ENCODE data around the gene DAAM1. TPM values are rescaled to one million over a fixed set of nuclear protein-coding genes. Genes with fewer than 3 reads are reported as not detected.

The DAAM1 gene
- total and polyA plus RNA-seq, 5 experiments from 2014 or later = 4.6 to 18.1 (median 8.1) TPM

GRCh38 chr14:59253527-59253926 lies 65.1 kb downstream of the DAAM1 start:
- no peak overlapping the region for H3K4me3 Mint-ChIP-seq
- DNase-seq (no peak), ATAC-seq (no peak)
- no peaks in the 10 kb centered on the region for H3K27me3 Mint-ChIP-seq
- H3K27ac Mint-ChIP-seq = no peak overlapping the region
- H3K9me3 Mint-ChIP-seq = no peaks in the 10 kb centered on the region
- H3K4me1 Mint-ChIP-seq = peaks cover 0 to 18% (median 11%) of the 10 kb centered on the region in 4 donors
- H3K36me3 Mint-ChIP-seq = peaks cover 0 to 7% (median 4%) of the 10 kb centered on the region in 3 donors
- POLR2A ChIA-PET = no interaction called here

GRCh38 chr14:59254146-59254910 lies 65.9 kb downstream of the DAAM1 start:
- POLR2A ChIA-PET = no interaction called here
- peaks cover 0 to 18% (median 10%) of the 10 kb centered on the region in 4 donors for H3K4me1 Mint-ChIP-seq
- no peak for DNase-seq
- H3K9me3 Mint-ChIP-seq = no peaks in the 10 kb centered on the region
- no peaks in the 10 kb centered on the region for H3K27me3 Mint-ChIP-seq
- H3K36me3 Mint-ChIP-seq = peaks cover 0 to 7% (median 2%) of the 10 kb centered on the region in 3 donors
- no peak overlapping the region for H3K27ac Mint-ChIP-seq
- ATAC-seq = no peak
- H3K4me3 Mint-ChIP-seq = no peak overlapping the region

DNA sequence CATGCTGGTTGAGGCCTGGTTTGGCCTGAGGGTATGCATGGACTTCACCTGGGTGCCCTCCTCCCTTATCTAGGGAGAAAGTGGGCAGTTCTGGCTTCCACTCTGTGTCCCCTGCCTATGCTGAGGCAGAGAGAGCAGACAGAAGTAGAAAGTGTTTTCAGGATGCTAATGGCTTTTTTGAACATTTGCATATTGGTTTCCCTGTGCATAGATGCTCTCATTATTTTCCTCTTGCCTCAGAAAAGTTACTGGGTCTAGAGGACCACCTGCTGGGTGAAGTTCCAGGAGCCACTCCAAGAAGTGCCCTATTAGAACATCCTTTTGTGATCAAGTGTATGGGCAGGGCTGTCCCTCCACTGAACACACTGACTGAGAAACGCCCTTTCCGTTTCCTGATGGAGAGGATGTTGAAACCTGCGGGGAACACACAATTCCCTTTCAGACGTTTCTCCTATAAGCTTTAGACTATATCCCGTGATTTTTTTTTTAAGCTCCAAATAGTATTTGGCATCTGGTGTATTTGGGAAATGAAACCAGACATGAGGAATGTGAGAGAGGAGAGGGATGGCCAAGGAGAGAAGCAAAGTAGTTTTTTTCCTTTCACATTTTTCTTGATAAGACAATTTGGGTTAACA lies 66.6 kb downstream of the DAAM1 start:
- H3K36me3 Mint-ChIP-seq = peaks cover 0 to 7% (median 2%) of the 10 kb centered on the region in 3 donors
- POLR2A ChIA-PET = no interaction called here
- no peak overlapping the region for H3K4me3 Mint-ChIP-seq
- no peak for DNase-seq
- H3K9me3 Mint-ChIP-seq = no peaks in the 10 kb centered on the region
- H3K27me3 Mint-ChIP-seq = no peaks in the 10 kb centered on the region
- no peak overlapping the region for H3K27ac Mint-ChIP-seq
- no peak for ATAC-seq
- H3K4me1 Mint-ChIP-seq = peaks cover 0 to 18% (median 10%) of the 10 kb centered on the region in 4 donors

GRCh38 chr14:59256331-59256730 lies 67.9 kb downstream of the DAAM1 start:
- no peak for ATAC-seq
- POLR2A ChIA-PET = no interaction called here
- Mint-ChIP-seq H3K27ac (no peak overlapping the region), H3K36me3 (peaks cover 0 to 7% (median 2%) of the 10 kb centered on the region in 3 donors), H3K4me3 (no peak overlapping the region), H3K4me1 (peaks cover 0 to 18% (median 10%) of the 10 kb centered on the region in 4 donors), H3K27me3 (no peaks in the 10 kb centered on the region), H3K9me3 (no peaks in the 10 kb centered on the region)
- no peak for DNase-seq

GRCh38 chr14:59261334-59261733 lies 72.9 kb downstream of the DAAM1 start:
- H3K27me3 Mint-ChIP-seq = no peaks in the 10 kb centered on the region
- POLR2A ChIA-PET = no interaction called here
- no peak overlapping the region for H3K27ac Mint-ChIP-seq
- ATAC-seq (no peak), DNase-seq (no peak)
- H3K9me3 Mint-ChIP-seq = peaks cover 0 to 4% (median 0%) of the 10 kb centered on the region in 9 donors
- no peak overlapping the region for H3K4me3 Mint-ChIP-seq
- peaks cover 0 to 11% (median 6%) of the 10 kb centered on the region in 4 donors for H3K4me1 Mint-ChIP-seq
- H3K36me3 Mint-ChIP-seq = peaks cover 17 to 32% (median 30%) of the 10 kb centered on the region in 3 donors

DNA sequence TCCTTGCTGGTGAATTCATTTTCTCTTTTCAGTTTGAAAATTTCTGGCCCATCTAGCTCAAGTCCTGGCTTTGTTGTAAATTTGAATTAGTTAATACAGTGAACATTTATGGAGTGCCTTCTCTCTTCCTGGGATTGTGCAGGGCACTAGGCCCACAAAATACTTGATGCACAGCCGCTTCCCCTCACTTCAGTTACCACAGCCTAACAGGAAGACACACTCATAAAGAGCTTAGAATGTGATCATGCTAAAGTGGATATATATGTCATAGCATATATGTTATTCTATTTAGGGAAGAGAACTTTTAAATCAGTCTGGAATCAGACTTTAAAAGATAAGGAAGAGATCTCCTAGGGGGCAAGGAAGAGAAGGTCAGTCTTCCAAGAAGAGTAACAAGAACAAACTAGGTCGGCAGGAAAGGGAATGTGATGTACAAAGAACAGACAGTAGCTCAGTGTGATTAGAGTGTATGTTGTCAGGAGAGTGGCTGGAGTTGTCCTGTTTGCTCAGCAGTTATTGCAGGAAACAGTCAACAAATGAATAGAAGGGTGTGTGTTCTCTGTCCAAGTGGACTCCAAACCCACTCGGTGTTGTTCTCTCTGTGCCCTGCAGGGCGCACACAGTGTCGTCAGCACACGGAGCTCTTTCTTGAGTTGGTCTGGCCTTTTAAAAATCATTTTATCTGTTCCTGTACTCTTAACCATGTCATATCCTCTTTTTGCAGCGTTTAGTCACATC lies 74.4 kb downstream of the DAAM1 start:
- H3K9me3 Mint-ChIP-seq = peaks cover 0 to 4% (median 0%) of the 10 kb centered on the region in 9 donors
- H3K36me3 Mint-ChIP-seq = peaks cover 17 to 38% (median 38%) of the 10 kb centered on the region in 3 donors
- H3K27me3 Mint-ChIP-seq = no peaks in the 10 kb centered on the region
- peaks cover 0 to 10% (median 4%) of the 10 kb centered on the region in 4 donors for H3K4me1 Mint-ChIP-seq
- DNase-seq (no peak), ATAC-seq (no peak)
- H3K4me3 Mint-ChIP-seq = no peak overlapping the region
- no peak overlapping the region for H3K27ac Mint-ChIP-seq
- POLR2A ChIA-PET = no interaction called here

DNA sequence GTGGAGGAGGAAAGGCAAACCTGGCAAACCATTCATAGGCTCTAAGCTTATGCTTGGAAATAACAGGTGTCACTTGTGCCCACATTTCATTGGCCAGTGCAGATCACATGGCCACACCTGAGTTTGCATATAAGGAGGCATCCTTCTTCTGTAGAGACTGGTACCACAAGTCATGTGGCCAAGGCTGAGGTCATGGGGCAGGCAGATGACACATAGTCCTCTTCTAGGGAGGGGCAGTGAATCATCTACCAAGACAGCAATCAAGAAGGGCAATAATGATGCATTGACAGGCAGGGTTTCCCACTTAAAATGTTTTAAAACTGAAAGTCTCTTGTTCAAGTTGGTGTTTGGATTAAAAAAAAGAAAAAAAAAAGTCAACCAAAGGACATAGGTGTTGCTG lies 77.3 kb downstream of the DAAM1 start:
- no peak for ATAC-seq
- H3K36me3 Mint-ChIP-seq = peaks cover 26 to 54% (median 51%) of the 10 kb centered on the region in 3 donors
- peaks cover 0 to 10% (median 1%) of the 10 kb centered on the region in 4 donors for H3K4me1 Mint-ChIP-seq
- POLR2A ChIA-PET = no interaction called here
- no peak for DNase-seq
- H3K9me3 Mint-ChIP-seq = peaks cover 0 to 4% (median 0%) of the 10 kb centered on the region in 9 donors
- no peak overlapping the region for H3K4me3 Mint-ChIP-seq
- H3K27me3 Mint-ChIP-seq = no peaks in the 10 kb centered on the region
- no peak overlapping the region for H3K27ac Mint-ChIP-seq

DNA sequence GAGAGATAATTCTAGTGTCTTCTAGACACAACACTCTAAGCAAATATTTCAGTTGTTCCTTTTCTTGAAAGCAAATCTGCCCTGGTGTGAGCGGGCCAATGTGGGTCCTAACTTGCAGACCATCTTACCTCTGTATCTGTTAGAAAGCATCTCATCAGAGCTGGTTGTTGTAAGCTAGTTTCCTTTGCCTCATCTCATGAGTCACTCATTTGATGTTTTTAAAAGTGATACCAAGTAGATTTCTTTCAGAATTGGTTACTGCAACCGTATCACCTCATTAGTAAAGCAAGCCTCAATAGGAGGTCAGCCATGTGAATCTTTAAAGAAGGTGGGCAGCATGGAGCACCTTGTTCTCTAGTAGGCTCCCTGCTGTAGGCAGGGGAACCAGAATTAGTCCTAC lies 78.6 kb downstream of the DAAM1 start:
- DNase-seq = no peak
- H3K4me3 Mint-ChIP-seq = no peak overlapping the region
- peaks cover 0 to 4% (median 0%) of the 10 kb centered on the region in 9 donors for H3K9me3 Mint-ChIP-seq
- H3K4me1 Mint-ChIP-seq = peaks cover 0 to 10% (median 1%) of the 10 kb centered on the region in 4 donors
- POLR2A ChIA-PET = no interaction called here
- H3K27ac Mint-ChIP-seq = no peak overlapping the region
- no peaks in the 10 kb centered on the region for H3K27me3 Mint-ChIP-seq
- no peak for ATAC-seq
- peaks cover 26 to 54% (median 51%) of the 10 kb centered on the region in 3 donors for H3K36me3 Mint-ChIP-seq

GRCh38 chr14:59268011-59268410 lies 79.5 kb downstream of the DAAM1 start:
- POLR2A ChIA-PET = no interaction called here
- ATAC-seq (no peak), DNase-seq (no peak)
- Mint-ChIP-seq H3K36me3 (peaks cover 26 to 51% (median 51%) of the 10 kb centered on the region in 3 donors), H3K4me3 (no peak overlapping the region), H3K9me3 (peaks cover 0 to 4% (median 0%) of the 10 kb centered on the region in 9 donors), H3K4me1 (peaks cover 0 to 10% (median 1%) of the 10 kb centered on the region in 4 donors), H3K27ac (no peak overlapping the region), H3K27me3 (no peaks in the 10 kb centered on the region)

- H3K36me3 Mint-ChIP-seq = peaks cover 22 to 46% (median 44%) of the 10 kb centered on the region in 3 donors
- ATAC-seq (no peak), DNase-seq (no peak)
- H3K27ac Mint-ChIP-seq = no peak overlapping the region
- POLR2A ChIA-PET = no interaction called here
- H3K27me3 Mint-ChIP-seq = no peaks in the 10 kb centered on the region
- peaks cover 0 to 4% (median 0%) of the 10 kb centered on the region in 9 donors for H3K9me3 Mint-ChIP-seq
- H3K4me3 Mint-ChIP-seq = no peak overlapping the region
- H3K4me1 Mint-ChIP-seq = peaks cover 0 to 11% (median 1%) of the 10 kb centered on the region in 4 donors
Observed at GRCh38 chr14:59268858-59269257, 80.4 kb downstream of the DAAM1 start.

DNA sequence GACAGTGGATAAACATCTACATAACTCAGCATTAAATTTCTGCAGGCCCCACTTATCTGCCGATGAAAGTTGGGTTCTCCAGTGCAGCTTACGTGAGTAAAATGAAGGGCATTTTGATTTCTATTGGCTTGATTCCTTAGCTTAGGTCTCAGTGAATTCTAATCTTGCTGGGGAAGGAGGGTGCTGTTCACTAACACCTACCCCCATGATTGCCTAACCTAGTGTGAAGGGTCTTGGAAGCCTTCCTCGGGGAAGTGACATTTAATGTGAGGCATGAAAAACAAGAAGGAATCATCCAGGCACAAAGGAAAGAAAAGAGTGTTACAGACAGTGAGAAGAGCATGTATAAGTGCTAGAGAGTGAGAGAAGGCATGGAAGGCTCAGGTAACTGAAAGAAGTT lies 81.0 kb downstream of the DAAM1 start:
- no peak overlapping the region for H3K4me3 Mint-ChIP-seq
- peaks cover 18 to 41% (median 40%) of the 10 kb centered on the region in 3 donors for H3K36me3 Mint-ChIP-seq
- POLR2A ChIA-PET = no interaction called here
- no peak overlapping the region for H3K27ac Mint-ChIP-seq
- DNase-seq (no peak), ATAC-seq (no peak)
- H3K4me1 Mint-ChIP-seq = peaks cover 0 to 14% (median 1%) of the 10 kb centered on the region in 4 donors
- peaks cover 0 to 4% (median 0%) of the 10 kb centered on the region in 9 donors for H3K9me3 Mint-ChIP-seq
- no peaks in the 10 kb centered on the region for H3K27me3 Mint-ChIP-seq

DNA sequence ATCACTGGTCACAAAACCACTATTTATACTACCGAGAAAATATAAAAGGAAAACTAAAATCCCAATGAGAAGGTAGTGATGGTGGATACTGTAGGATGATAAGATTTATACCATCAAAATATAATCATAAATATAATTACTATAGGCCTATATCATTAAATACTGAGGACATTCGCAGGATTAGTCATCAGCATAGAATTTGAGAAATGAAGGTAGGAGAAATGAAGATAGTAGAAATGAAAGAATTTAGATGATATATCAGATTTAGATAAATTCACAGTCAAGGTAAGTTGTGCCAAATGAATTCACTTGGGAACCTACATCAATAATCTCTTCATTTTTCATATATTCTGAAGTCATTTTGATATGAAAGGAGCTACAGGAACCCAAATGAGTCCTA lies 82.8 kb downstream of the DAAM1 start:
- no peak for ATAC-seq
- no peak overlapping the region for H3K4me3 Mint-ChIP-seq
- peaks cover 0 to 23% (median 0%) of the 10 kb centered on the region in 4 donors for H3K4me1 Mint-ChIP-seq
- POLR2A ChIA-PET = no interaction called here
- H3K9me3 Mint-ChIP-seq = no peaks in the 10 kb centered on the region
- no peaks in the 10 kb centered on the region for H3K27me3 Mint-ChIP-seq
- H3K27ac Mint-ChIP-seq = no peak overlapping the region
- peaks cover 9 to 30% (median 24%) of the 10 kb centered on the region in 3 donors for H3K36me3 Mint-ChIP-seq
- DNase-seq = no peak

DNA sequence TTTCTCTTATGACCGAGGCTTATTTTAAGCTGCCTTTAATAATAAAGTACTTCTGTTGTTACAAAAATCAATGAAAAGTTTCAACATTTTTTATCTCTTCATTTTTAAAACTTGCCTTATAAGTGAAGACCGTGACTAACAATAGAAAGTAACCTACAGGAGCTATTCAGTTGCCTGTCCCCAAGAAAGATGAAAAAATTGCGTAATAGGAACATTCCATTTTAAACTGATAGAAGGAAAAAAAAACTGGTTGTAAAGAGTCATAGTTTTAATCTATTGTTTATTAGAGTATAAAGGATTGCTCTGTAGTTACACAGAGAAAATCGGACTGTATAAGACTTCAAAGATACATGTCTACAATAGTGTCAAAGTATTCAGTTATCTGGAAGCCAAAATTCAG lies 83.3 kb downstream of the DAAM1 start:
- no peaks in the 10 kb centered on the region for H3K27me3 Mint-ChIP-seq
- POLR2A ChIA-PET = no interaction called here
- ATAC-seq (no peak), DNase-seq (no peak)
- no peak overlapping the region for H3K27ac Mint-ChIP-seq
- H3K9me3 Mint-ChIP-seq = no peaks in the 10 kb centered on the region
- no peak overlapping the region for H3K4me3 Mint-ChIP-seq
- peaks cover 0 to 24% (median 0%) of the 10 kb centered on the region in 4 donors for H3K4me1 Mint-ChIP-seq
- H3K36me3 Mint-ChIP-seq = peaks cover 9 to 25% (median 19%) of the 10 kb centered on the region in 3 donors
